IMR-90 (cell line): ENCODE measurements around the gene CLDN14. TPM values are rescaled to one million over a fixed set of nuclear protein-coding genes. Genes with fewer than 3 reads are reported as not detected.

Source experiments
- ATAC-seq: fragments of 200-7000 bp; cut with Tn5 transposase; 2 replicates; pipeline ENCODE4 v1.9.1; 2020; ENCODE audit warnings: low read depth, mild to moderate bottlenecking, moderate library complexity
- BruUV-seq: library from RNA; stranded (reverse); fragments of 400-500 nt; replicated peaks from 2 replicates; lab custom pipeline; 2021; lab: Mats Ljungman, UMichigan
- CTCF ChIA-PET: fragments of 300-600 bp; formaldehyde crosslinking; extraction: SDS; loops from one replicate; lab custom pipeline; 2021; ENCODE audit warnings: antibody characterized with exemption; lab: Yijun Ruan, JAX
- POLR2A ChIA-PET: fragments of 300-600 bp; sonication (Branson Sonifier 250); formaldehyde crosslinking; loops from one replicate; lab custom pipeline; 2022; ENCODE audit warnings: antibody characterized with exemption; ENCODE audit not compliant: unreplicated experiment; lab: Charles Lee
- DNase-seq: peaks from one replicate; pipeline ENCODE4 v3.0.0; 2013
- H2AFZ ChIP-seq: replicated peaks from 2 replicates; pipeline ENCODE3; 2013; ENCODE audit warnings: low read length, mild to moderate bottlenecking; ENCODE audit not compliant: poor library complexity
- H2AK5ac ChIP-seq: 2 replicates; pipeline ENCODE4 v1.6.1; 2013; ENCODE audit warnings: low read depth, low read length, inconsistent platforms
- H2AK9ac ChIP-seq: replicated peaks from 2 replicates; pipeline ENCODE3; 2013; ENCODE audit warnings: mild to moderate bottlenecking, low read depth, low read length, moderate library complexity; ENCODE audit not compliant: poor library complexity
- H2BK120ac ChIP-seq: 2 replicates; pipeline ENCODE4 v1.6.1; 2013; ENCODE audit warnings: low read depth, low read length, inconsistent platforms
- H2BK15ac ChIP-seq: 3 replicates; pipeline ENCODE4 v1.6.1; 2013; ENCODE audit warnings: low read depth, low read length, inconsistent platforms
- H2BK20ac ChIP-seq: 2 replicates; pipeline ENCODE4 v1.6.1; 2013; ENCODE audit warnings: low read depth, mild to moderate bottlenecking, inconsistent platforms, low read length, moderate library complexity
- H2BK5ac ChIP-seq: 2 replicates; pipeline ENCODE4 v1.6.1; 2013; ENCODE audit warnings: mild to moderate bottlenecking, low read depth, low read length, inconsistent platforms; ENCODE audit not compliant: poor library complexity, severe bottlenecking
- H3K14ac ChIP-seq: replicated peaks from 2 replicates; pipeline ENCODE4 v1.6.1; 2013; ENCODE audit warnings: low read depth, low read length, inconsistent platforms
- H3K18ac ChIP-seq: 2 replicates; pipeline ENCODE4 v1.6.1; 2013; ENCODE audit warnings: low read depth, low read length, control low read depth
- H3K23ac ChIP-seq: 2 replicates; pipeline ENCODE4 v1.6.1; 2013; ENCODE audit warnings: low read depth, low read length, inconsistent platforms
- H3K27ac ChIP-seq: 2 replicates; pipeline ENCODE4 v1.5.1; 2013; ENCODE audit warnings: mild to moderate bottlenecking, control low read depth, low read length; ENCODE audit not compliant: insufficient read depth
- H3K27me3 ChIP-seq: 2 replicates; pipeline ENCODE4 v1.6.1; 2013; ENCODE audit warnings: low read length; ENCODE audit not compliant: control insufficient read depth, insufficient read depth
- H3K36me3 ChIP-seq: 2 replicates; pipeline ENCODE4 v1.6.1; 2013; ENCODE audit warnings: low read length, mixed read lengths; ENCODE audit not compliant: control insufficient read depth, insufficient read depth
- H3K4ac ChIP-seq: 2 replicates; pipeline ENCODE4 v1.6.1; 2013; ENCODE audit warnings: low read depth, low read length, inconsistent platforms
- H3K4me1 ChIP-seq: 2 replicates; pipeline ENCODE4 v1.6.1; 2013; ENCODE audit warnings: low read length, mixed read lengths; ENCODE audit not compliant: control insufficient read depth, insufficient read depth
- H3K4me2 ChIP-seq: 2 replicates; pipeline ENCODE4 v1.6.1; 2013; ENCODE audit warnings: low read depth, mild to moderate bottlenecking, control low read depth, low read length, moderate library complexity
- H3K4me3 ChIP-seq: 2 replicates; pipeline ENCODE4 v1.5.1; 2013; ENCODE audit warnings: low read depth, mild to moderate bottlenecking, control low read depth, low read length, moderate library complexity; ENCODE audit not compliant: insufficient read depth
- H3K56ac ChIP-seq: 2 replicates; pipeline ENCODE4 v1.6.1; 2013; ENCODE audit warnings: low read length, inconsistent platforms; ENCODE audit not compliant: insufficient read depth; ENCODE audit errors: extremely low read depth
- H3K79me1 ChIP-seq, 2 experiments: 2 replicates each; pipeline ENCODE4 v1.6.1; 2013; ENCODE audit warnings: low read length in 2 of 2, inconsistent platforms in 1 of 2, low read depth in 1 of 2
- H3K9ac ChIP-seq: 2 replicates; pipeline ENCODE4 v1.6.1; 2013; ENCODE audit warnings: low read depth, low read length, control low read depth
- H3K9me1 ChIP-seq: 2 replicates; pipeline ENCODE4 v1.6.1; 2013; ENCODE audit warnings: low read length, inconsistent platforms; ENCODE audit not compliant: insufficient read depth
- H3K9me3 ChIP-seq: 2 replicates; pipeline ENCODE4 v1.6.1; 2013; ENCODE audit warnings: low read length; ENCODE audit not compliant: control insufficient read depth, insufficient read depth
- H4K20me1 ChIP-seq: 2 replicates; pipeline ENCODE4 v1.6.1; 2013; ENCODE audit warnings: low read length, inconsistent platforms; ENCODE audit not compliant: insufficient read depth
- H4K5ac ChIP-seq: 2 replicates; pipeline ENCODE4 v1.6.1; 2013; ENCODE audit warnings: mild to moderate bottlenecking, low read depth, low read length, control low read depth
- H4K8ac ChIP-seq, 2 experiments: 2 replicates each; pipeline ENCODE4 v1.6.1; 2013; ENCODE audit warnings: low read depth in 2 of 2, low read length in 2 of 2, control low read depth in 1 of 2, inconsistent platforms in 1 of 2
- H4K91ac ChIP-seq: 2 replicates; pipeline ENCODE4 v1.6.1; 2013; ENCODE audit warnings: low read depth, low read length, inconsistent platforms; ENCODE audit not compliant: insufficient read depth
- BHLHE40 ChIP-seq: fragments of 150-350 bp; IDR thresholded peaks from 2 replicates; pipeline ENCODE4 v1.6.1; 2016; ENCODE audit warnings: mild to moderate bottlenecking, low read depth, low read length
- CEBPB ChIP-seq: IDR thresholded peaks from 2 replicates; pipeline ENCODE4 v1.6.1; 2012; ENCODE audit warnings: low read depth, low read length, improper control_type of control experiment
- CHD1 ChIP-seq: IDR thresholded peaks from 2 replicates; pipeline ENCODE4 v1.6.1; 2012; ENCODE audit warnings: low read depth, low read length, improper control_type of control experiment
- CTCF ChIP-seq: conservative IDR thresholded peaks from 2 replicates; pipeline ENCODE4 v1.5.1; 2012; ENCODE audit warnings: mild to moderate bottlenecking, low read depth, low read length, improper control_type of control experiment
- FOS ChIP-seq: fragments of 150-350 bp; IDR thresholded peaks from 2 replicates; pipeline ENCODE4 v1.6.1; 2016; ENCODE audit warnings: low read depth, low read length
- MAFK ChIP-seq: IDR thresholded peaks from 2 replicates; pipeline ENCODE4 v1.6.1; 2012; ENCODE audit warnings: low read depth, low read length, improper control_type of control experiment
- MAZ ChIP-seq: IDR thresholded peaks from 2 replicates; pipeline ENCODE4 v1.6.1; 2012; ENCODE audit warnings: low read depth, mild to moderate bottlenecking, low read length, improper control_type of control experiment, moderate library complexity, borderline replicate concordance
- MXI1 ChIP-seq: IDR thresholded peaks from 2 replicates; pipeline ENCODE4 v1.6.1; 2012; ENCODE audit warnings: low read depth, mild to moderate bottlenecking, low read length, moderate library complexity, borderline replicate concordance
- NFE2L2 ChIP-seq: fragments of 150-350 bp; IDR thresholded peaks from 2 replicates; pipeline ENCODE4 v1.6.1; 2016; ENCODE audit warnings: low read depth, mild to moderate bottlenecking, low read length
- POLR2A ChIP-seq: IDR thresholded peaks from 2 replicates; pipeline ENCODE4 v1.6.1; 2012; ENCODE audit warnings: mild to moderate bottlenecking, low read depth, low read length
- RAD21 ChIP-seq: IDR thresholded peaks from 2 replicates; pipeline ENCODE4 v1.6.1; 2012; ENCODE audit warnings: low read length, improper control_type of control experiment
- RCOR1 ChIP-seq: IDR thresholded peaks from 2 replicates; pipeline ENCODE4 v1.6.1; 2012; ENCODE audit warnings: mild to moderate bottlenecking, low read length, improper control_type of control experiment; ENCODE audit not compliant: insufficient replicate concordance
- RFX5 ChIP-seq: IDR thresholded peaks from 2 replicates; pipeline ENCODE4 v1.8.0; 2012; ENCODE audit warnings: low read depth, mild to moderate bottlenecking, low read length, moderate library complexity
- SMC3 ChIP-seq: fragments of 150-350 bp; IDR thresholded peaks from 2 replicates; pipeline ENCODE4 v1.6.1; 2016; ENCODE audit warnings: low read depth, mild to moderate bottlenecking, antibody characterized with exemption, low read length, moderate library complexity
- WGBS, 2 experiments: methylation state at CpG; one replicate each; pipeline versions ENCODE4 v1.1.5 to v1.1.7; 2013; ENCODE audit warnings: missing lambda C conversion rate in 2 of 2; ENCODE audit not compliant: insufficient read length in 1 of 2; ENCODE audit errors: extremely low coverage in 2 of 2; 5-methylcytosine and 5-hydroxymethylcytosine counted together
- dilution Hi-C: fragments of 300-500 bp; cut with HindIII; formaldehyde crosslinking; loops from one replicate; pipeline ENCODE4 v1.14.3; 2018; ENCODE audit warnings: low sequenced_read_pairs; ENCODE audit not compliant: unreplicated experiment
- in situ Hi-C: fragments of 300-500 bp; cut with MboI; formaldehyde crosslinking; loops from 3 replicates; pipeline ENCODE4 v1.14.3; 2019; ENCODE audit warnings: low sequenced_read_pairs, inconsistent platforms, mixed read lengths
- intact Hi-C: fragments of 100-400 bp; cut with micrococcal nuclease; formaldehyde crosslinking; loops from 2 replicates; pipeline ENCODE4 v1.10.0; 2022
- polyA plus RNA-seq, 3 experiments: library from polyadenylated mRNA; depleted of rRNA; stranded (reverse); fragments of >200 nt; gene quantifications; 2 replicates each; pipeline ENCODE4 v1.2.3, GENCODE V29; 2012; ENCODE audit warnings: low replicate concordance in 1 of 3
- total RNA-seq: library from RNA; depleted of rRNA; stranded (reverse); fragments of >200 nt; gene quantifications from 2 replicates; pipeline ENCODE4 v1.2.3, GENCODE V29; 2012
- TF ChIP-seq, protein P1 (sequence below): fragments of 150-350 bp; IDR thresholded peaks from 2 replicates; pipeline ENCODE4 v1.6.1; 2016; ENCODE audit warnings: low read depth, mild to moderate bottlenecking, low read length, moderate library complexity, borderline replicate concordance

The CLDN14 gene
- total and polyA plus RNA-seq, 2 of the 4 experiments (the other 2 are of a cell fraction): not detected

DNA sequence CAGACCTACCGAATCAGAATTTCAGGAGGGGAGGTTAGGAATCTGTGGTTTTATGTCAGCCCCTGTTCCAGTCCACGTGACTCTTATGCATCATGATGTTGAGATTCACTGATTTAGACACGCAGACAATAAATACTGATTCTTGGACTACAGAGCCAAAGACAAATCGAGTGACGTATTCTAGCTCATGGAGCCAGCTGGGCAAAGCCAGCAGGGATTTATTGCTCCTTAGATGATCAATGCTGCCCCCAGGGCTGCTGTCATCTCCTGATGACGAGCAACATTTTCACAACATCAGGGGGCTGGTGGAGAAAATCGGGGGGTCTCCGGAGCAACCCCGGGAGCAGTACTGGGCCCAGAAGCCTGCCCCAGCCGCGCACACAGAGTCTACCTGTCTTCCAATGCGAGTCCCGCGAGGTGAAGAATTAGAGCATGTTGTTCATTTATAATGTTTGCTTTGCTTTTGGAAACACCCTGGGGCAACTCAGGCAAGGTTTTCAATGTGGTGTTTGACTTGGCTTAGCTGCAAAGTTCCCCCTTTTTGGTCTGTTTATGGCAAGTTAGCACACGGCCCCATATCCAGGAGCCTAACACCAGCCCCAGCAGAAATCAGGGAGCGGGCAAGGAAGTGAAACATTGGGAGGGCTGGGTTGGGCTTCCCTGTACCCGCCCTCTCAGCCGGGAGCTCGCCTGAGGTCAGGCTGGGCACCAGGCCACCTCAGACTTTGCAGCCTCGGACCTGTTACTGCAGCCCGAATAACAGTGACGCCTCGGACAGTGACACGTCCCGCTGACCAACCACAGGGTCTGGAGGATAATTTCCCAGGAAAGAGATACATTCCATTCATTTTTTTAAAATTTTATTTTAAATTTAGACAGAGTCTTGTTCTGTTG is 19.9 kb upstream of the CLDN14 start:
- BruUV-seq: no TSS peak
- DNase-seq: no peak
- intact Hi-C loops: loop anchor here (5.0 to 10.0 kb wide), 3 partner anchors 245 to 585 kb away; no protein-coding TSS in a partner anchor
- no peak for TF ChIP-seq FOS
- TF ChIP-seq BHLHE40: no peak
- no peak for TF ChIP-seq RCOR1
- TF ChIP-seq MAZ: no peak
- no peak for TF ChIP-seq CTCF
- no peak for TF ChIP-seq POLR2A
- TF ChIP-seq MXI1: no peak
- no peak for TF ChIP-seq RAD21
- no peak for TF ChIP-seq CHD1
- no peak for TF ChIP-seq RFX5
- TF ChIP-seq, protein P1, sequence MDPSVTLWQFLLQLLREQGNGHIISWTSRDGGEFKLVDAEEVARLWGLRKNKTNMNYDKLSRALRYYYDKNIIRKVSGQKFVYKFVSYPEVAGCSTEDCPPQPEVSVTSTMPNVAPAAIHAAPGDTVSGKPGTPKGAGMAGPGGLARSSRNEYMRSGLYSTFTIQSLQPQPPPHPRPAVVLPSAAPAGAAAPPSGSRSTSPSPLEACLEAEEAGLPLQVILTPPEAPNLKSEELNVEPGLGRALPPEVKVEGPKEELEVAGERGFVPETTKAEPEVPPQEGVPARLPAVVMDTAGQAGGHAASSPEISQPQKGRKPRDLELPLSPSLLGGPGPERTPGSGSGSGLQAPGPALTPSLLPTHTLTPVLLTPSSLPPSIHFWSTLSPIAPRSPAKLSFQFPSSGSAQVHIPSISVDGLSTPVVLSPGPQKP: no peak
- no peak for TF ChIP-seq MAFK
- TF ChIP-seq NFE2L2: no peak
- TF ChIP-seq SMC3: no peak
- TF ChIP-seq CEBPB: no peak

More for the DNA sequence above, 19.9 kb upstream of the CLDN14 start:
- Histone ChIP-seq H3K18ac (no peak overlapping the region), H2BK15ac (no peak overlapping the region), H2AFZ (no peak overlapping the region), H2BK120ac (no peak overlapping the region), H2BK20ac (no peak overlapping the region), H2AK9ac (no peak overlapping the region), H3K4ac (no peak overlapping the region), H3K27ac (no peak overlapping the region), H4K5ac (no peak overlapping the region), H3K23ac (no peak overlapping the region), H4K91ac (no peak overlapping the region), H2BK5ac (no peak overlapping the region), H3K9ac (no peak overlapping the region), H2AK5ac (no peak overlapping the region), H3K4me2 (no peak overlapping the region), H3K4me3 (no peak overlapping the region), H3K4me1 (no peaks in the 10 kb centered on the region), H3K9me3 (no peaks in the 10 kb centered on the region), H3K27me3 (no peaks in the 10 kb centered on the region; the same call in 1 of the 2 replicates), H4K20me1 (no peaks in the 10 kb centered on the region), H3K14ac (no peak overlapping the region), H3K79me1 (no peaks in the 10 kb centered on the region), H3K36me3 (no peaks in the 10 kb centered on the region), H3K56ac (no peak overlapping the region), H3K9me1 (no peaks in the 10 kb centered on the region), H4K8ac (no peak overlapping the region)
- in situ Hi-C loops (loop anchor here (5.0 kb wide), 1 partner anchor 427 kb away; no protein-coding TSS in a partner anchor), dilution Hi-C loops (no loop called here)
- ATAC-seq: peak; percentile 57
- POLR2A ChIA-PET: no interaction called here
- WGBS, 2 experiments: 64% methylated on average over 12 of the region's 25 CpGs; no CpG with 5 or more reads in 1 of the 2 experiments
- CTCF ChIA-PET: no interaction called here
